Measurements from ENCODE around the gene KRT6B. TPM values are rescaled to one million over a fixed set of nuclear protein-coding genes. Genes with fewer than 3 reads are reported as not detected.

The KRT6B gene
- not detected for total RNA-seq (2021; ENCODE audit: unreplicated experiment)
- polyA plus RNA-seq (2012): 0.03 and 0.06 TPM in 2 replicates
- Bru-seq, nascent RNA: not detected
- BruChase-seq, experiment 1, labeled RNA remaining after a 6-hour chase: not detected
- not detected for BruChase-seq, experiment 2, labeled RNA remaining after a 2-hour chase
- long read RNA-seq: 0 reads

DNA sequence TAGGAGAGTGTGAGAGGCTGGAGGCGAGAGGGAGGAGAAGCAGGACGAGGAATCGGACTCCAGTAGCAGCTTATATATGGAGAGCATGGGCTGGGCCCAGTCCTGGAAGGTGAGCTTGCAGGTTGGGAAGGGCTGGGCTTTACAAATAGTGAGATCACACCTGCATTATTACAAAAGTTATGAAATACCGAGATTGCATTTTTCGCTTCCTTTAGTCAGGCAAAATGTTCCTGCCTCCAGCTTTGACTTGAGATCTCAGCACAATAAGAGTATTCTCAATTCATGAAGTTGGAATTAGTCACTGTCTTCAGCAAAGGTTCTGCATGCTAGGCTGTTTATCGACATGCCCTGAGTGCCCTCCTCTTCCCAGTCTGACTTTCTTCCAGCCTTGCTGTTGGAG is at the start of gene KRT6B:
KRT6B (minus strand) TSS at position 46 of the 400 bp plus-strand sequence. CDS start 68 bp downstream, outside the sequence.
- no peaks in the 10 kb centered on the region for H3K79me2 ChIP-seq (ENCODE audit: insufficient read depth, low read length)
- H3K4me1 ChIP-seq (ENCODE audit: control insufficient read depth in 1 of 2, insufficient read depth in 2 of 2, low read length in 2 of 2): peaks cover 4 to 8% of the 10 kb centered on the region in 2 experiments
- H3K4me3 ChIP-seq (replicated peaks in 1 of 2; ENCODE audit: low read depth in 1 of 2, low read length in 2 of 2): no peak within 1 kb of the TSS
- no peak within 1 kb of the TSS for H2AFZ ChIP-seq (ENCODE audit: low read depth, low read length, poor library complexity, severe bottlenecking)
- H3K4me2 ChIP-seq (ENCODE audit: low read length): no peak within 1 kb of the TSS
- TF ChIP-seq, protein P1, sequence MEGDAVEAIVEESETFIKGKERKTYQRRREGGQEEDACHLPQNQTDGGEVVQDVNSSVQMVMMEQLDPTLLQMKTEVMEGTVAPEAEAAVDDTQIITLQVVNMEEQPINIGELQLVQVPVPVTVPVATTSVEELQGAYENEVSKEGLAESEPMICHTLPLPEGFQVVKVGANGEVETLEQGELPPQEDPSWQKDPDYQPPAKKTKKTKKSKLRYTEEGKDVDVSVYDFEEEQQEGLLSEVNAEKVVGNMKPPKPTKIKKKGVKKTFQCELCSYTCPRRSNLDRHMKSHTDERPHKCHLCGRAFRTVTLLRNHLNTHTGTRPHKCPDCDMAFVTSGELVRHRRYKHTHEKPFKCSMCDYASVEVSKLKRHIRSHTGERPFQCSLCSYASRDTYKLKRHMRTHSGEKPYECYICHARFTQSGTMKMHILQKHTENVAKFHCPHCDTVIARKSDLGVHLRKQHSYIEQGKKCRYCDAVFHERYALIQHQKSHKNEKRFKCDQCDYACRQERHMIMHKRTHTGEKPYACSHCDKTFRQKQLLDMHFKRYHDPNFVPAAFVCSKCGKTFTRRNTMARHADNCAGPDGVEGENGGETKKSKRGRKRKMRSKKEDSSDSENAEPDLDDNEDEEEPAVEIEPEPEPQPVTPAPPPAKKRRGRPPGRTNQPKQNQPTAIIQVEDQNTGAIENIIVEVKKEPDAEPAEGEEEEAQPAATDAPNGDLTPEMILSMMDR (IDR thresholded peaks at IDR 0.05 in 2 of 3, conservative IDR thresholded peaks at IDR 0.05 in 1 of 3; ENCODE audit: borderline replicate concordance in 1 of 3, insufficient read depth in 1 of 3, low read depth in 2 of 3, low read length in 2 of 3): no peak
- TF ChIP-seq YY1 (IDR thresholded peaks at IDR 0.05; ENCODE audit: extremely low read depth, insufficient replicate concordance, low read depth, low read length) (no peak), FOSL1 (IDR thresholded peaks at IDR 0.05; ENCODE audit: low read depth) (no peak), TCF7L2 (IDR thresholded peaks at IDR 0.05; ENCODE audit: borderline replicate concordance, extremely low read depth, insufficient read depth, insufficient read length) (no peak), POLR2A (IDR thresholded peaks at IDR 0.05; ENCODE audit: borderline replicate concordance, extremely low read depth, insufficient read depth, insufficient read length) (no peak), EZH2 (IDR thresholded peaks at IDR 0.05) (no peak), ZNF274 (IDR thresholded peaks at IDR 0.05; ENCODE audit: low read depth, low read length) (no peak), ZFX (IDR thresholded peaks at IDR 0.05) (no peak), JUND (IDR thresholded peaks at IDR 0.05) (no peak), SP1 (IDR thresholded peaks at IDR 0.05; ENCODE audit: low read depth) (no peak), RAD21 (IDR thresholded peaks at IDR 0.05; ENCODE audit: low read depth) (no peak), EZH2phosphoT487 (IDR thresholded peaks at IDR 0.05; ENCODE audit: borderline replicate concordance) (no peak), CEBPB (IDR thresholded peaks at IDR 0.05; ENCODE audit: low read depth) (no peak)
- TF ChIP-seq, protein P2, sequence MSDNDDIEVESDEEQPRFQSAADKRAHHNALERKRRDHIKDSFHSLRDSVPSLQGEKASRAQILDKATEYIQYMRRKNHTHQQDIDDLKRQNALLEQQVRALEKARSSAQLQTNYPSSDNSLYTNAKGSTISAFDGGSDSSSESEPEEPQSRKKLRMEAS (IDR thresholded peaks at IDR 0.05): no peak
- TF ChIP-seq, protein P3, sequence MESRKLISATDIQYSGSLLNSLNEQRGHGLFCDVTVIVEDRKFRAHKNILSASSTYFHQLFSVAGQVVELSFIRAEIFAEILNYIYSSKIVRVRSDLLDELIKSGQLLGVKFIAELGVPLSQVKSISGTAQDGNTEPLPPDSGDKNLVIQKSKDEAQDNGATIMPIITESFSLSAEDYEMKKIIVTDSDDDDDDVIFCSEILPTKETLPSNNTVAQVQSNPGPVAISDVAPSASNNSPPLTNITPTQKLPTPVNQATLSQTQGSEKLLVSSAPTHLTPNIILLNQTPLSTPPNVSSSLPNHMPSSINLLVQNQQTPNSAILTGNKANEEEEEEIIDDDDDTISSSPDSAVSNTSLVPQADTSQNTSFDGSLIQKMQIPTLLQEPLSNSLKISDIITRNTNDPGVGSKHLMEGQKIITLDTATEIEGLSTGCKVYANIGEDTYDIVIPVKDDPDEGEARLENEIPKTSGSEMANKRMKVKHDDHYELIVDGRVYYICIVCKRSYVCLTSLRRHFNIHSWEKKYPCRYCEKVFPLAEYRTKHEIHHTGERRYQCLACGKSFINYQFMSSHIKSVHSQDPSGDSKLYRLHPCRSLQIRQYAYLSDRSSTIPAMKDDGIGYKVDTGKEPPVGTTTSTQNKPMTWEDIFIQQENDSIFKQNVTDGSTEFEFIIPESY (IDR thresholded peaks at IDR 0.05; ENCODE audit: extremely low read depth, insufficient replicate concordance, low read length): no peak
- TF ChIP-seq, protein P4, sequence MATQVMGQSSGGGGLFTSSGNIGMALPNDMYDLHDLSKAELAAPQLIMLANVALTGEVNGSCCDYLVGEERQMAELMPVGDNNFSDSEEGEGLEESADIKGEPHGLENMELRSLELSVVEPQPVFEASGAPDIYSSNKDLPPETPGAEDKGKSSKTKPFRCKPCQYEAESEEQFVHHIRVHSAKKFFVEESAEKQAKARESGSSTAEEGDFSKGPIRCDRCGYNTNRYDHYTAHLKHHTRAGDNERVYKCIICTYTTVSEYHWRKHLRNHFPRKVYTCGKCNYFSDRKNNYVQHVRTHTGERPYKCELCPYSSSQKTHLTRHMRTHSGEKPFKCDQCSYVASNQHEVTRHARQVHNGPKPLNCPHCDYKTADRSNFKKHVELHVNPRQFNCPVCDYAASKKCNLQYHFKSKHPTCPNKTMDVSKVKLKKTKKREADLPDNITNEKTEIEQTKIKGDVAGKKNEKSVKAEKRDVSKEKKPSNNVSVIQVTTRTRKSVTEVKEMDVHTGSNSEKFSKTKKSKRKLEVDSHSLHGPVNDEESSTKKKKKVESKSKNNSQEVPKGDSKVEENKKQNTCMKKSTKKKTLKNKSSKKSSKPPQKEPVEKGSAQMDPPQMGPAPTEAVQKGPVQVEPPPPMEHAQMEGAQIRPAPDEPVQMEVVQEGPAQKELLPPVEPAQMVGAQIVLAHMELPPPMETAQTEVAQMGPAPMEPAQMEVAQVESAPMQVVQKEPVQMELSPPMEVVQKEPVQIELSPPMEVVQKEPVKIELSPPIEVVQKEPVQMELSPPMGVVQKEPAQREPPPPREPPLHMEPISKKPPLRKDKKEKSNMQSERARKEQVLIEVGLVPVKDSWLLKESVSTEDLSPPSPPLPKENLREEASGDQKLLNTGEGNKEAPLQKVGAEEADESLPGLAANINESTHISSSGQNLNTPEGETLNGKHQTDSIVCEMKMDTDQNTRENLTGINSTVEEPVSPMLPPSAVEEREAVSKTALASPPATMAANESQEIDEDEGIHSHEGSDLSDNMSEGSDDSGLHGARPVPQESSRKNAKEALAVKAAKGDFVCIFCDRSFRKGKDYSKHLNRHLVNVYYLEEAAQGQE (IDR thresholded peaks at IDR 0.05; ENCODE audit: low read depth): no peak
- H3K9ac ChIP-seq (ENCODE audit: low read length): no peak within 1 kb of the TSS
- no peaks in the 10 kb centered on the region for H4K20me1 ChIP-seq (ENCODE audit: insufficient read depth)
- H3K27ac ChIP-seq (ENCODE audit: low read depth, low read length): no peak within 1 kb of the TSS
- H3K9me3 ChIP-seq (ENCODE audit: control insufficient read depth in 1 of 2, insufficient read depth in 1 of 2, low read depth in 1 of 2, low read length in 2 of 2): no peaks in the 10 kb centered on the region
- no peaks in the 10 kb centered on the region for H3K9me2 ChIP-seq (ENCODE audit: insufficient read depth)
- no peaks in the 10 kb centered on the region for H3K27me3 ChIP-seq (ENCODE audit: insufficient read depth, low read length)
- intact Hi-C loops (cut with micrococcal nuclease): no loop called here
- DNase-seq (ENCODE audit: low read depth, low spot score): no peak
- BruUV-seq (replicated peaks): no TSS peak
- ChIA-PET POLR2A (no interaction called here), RAD21 (ENCODE audit: low non-redundant PET in 1 of 2, low total read pairs in 2 of 2, uncharacterized antibody in 2 of 2, unreplicated experiment in 2 of 2) (no interaction called here), CTCF (no interaction called here)
- no peak for ATAC-seq
- H3K36me3 ChIP-seq (ENCODE audit: control insufficient read depth in 1 of 2, insufficient read depth in 2 of 2, low read length in 2 of 2): no peaks in the 10 kb centered on the region
